ENCODE data around the gene ZDHHC5.
A peak's percentile ranks its signal among the peaks of the same experiment; 100 is the strongest.
"Not testable (repeated sequence)": the region's sequence is repeated elsewhere in the genome, so short reads cannot be mapped to it uniquely, and the experiment has no call there.

Gene ZDHHC5

DNA sequence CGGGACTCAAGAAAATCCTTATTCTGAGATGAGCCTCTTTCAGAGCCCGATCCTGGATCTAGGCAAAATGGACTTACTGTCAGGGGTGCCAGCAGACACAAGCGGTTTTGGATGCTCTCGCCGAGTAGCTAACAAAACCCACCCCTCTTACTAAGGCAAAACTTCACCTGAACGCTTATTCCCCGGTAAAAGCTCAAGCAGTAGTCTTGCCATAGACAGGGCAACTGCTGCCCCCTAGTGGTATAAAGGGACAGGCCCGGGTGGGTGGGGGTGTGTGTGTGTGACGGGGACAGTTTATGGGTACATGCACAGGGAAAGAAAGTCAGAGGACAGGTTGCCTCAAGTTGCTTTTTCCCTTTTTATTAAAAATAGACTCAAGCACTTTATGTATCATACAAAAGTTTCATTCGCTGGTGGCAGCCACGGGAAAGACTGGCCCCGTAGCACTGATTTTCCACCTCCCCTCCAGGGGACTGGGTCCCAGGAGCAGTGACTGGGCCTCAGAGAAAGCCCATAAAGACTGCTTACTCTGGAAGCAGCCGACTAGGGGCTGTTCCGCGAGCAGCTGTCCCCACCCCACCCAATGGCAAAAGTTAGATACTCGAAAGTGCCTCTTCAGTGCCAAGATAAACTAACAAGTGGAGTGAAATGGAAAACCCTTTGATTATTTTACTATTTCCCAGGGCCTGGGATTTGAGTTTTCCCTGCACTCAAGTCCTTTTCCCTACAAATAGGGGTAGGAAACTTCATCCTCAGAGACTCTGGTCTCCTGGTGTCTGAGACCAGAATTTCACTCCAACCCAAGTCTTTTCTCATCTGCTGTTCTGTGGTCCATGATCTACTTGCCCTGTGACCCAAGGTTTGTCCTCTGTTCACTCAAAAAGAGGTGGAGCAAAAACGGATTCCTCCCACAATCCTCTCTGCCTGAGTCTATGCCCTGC, 22.9 kb upstream of the ZDHHC5 start:
- DNase-seq (ENCODE audit: low spot score): peak; percentile 64

DNA sequence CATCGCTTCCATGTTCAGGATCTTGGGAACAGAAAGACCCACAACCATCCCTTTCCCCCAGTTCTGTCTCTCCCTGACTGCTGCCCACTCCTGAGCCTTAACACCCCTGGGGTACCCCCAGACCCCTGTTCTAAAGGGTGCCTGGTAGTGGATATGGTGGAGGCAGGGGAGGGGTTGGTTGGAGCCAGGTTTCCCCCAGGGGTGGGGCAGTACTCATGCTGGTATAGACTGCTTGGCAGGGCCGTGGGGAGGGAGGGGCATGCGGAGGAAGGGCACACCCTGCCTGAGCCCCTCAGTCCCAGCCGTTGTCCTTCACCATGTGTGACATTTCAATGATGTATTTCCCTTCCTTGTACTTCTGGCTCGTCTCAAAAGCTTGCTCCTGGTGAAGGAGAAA, 22.2 kb upstream of the ZDHHC5 start:
- no peak for DNase-seq (ENCODE audit: low spot score)

DNA sequence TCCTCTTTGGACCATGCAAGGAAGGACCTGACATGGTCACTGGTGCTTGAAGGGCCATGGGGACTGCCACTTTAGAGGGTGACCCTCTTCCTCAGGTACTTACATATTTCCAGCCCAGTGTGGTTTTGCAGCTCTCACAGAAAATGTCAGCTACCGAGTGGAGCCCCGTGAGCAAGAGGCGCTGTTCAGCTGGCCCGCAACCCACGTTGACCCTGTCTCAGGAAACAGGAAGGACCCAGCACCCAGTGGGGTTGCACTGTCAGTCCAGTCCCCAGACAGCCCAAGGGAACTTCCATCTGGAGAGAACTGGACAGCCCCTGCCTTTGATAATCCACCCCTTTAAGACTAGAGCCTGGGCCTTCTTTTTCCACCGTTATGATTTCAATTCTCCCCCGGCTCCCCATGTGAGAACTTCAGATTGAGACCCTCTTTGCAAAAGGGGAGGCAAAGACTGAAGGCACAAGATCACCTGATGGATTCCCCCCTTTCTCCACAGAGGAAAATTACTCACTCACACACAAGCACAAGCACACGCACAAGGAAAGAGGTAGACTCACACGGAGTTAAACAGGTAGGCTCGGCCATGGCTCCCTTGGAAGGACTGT, 21.6 kb upstream of the ZDHHC5 start:
- no peak for DNase-seq (ENCODE audit: low spot score)

DNA sequence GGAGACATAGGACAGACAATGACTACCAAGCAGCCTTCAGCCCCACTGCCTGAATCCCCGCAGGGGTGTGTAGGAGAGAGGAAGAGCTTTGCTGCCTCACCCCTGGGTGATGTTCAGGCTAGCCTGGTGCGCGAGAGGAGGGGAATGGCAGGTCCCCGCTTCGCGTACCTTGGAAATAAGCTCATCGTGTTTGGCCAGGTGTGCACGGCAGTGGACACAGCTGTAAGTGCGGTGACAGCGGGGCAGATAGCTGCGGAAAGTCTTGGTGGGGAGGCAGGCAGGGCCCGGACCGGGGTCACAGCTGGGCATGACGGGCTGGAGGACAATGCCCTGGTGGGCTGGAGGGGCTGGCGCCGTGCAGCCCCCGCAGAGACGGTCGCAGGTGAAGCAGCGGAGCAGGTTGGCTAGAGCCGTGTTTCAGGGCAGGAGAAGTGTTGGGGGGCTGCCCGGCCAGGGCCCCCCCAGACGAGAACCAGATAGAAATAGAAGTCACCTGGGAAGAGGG, 21.1 kb upstream of the ZDHHC5 start:
- no peak for DNase-seq (ENCODE audit: low spot score)

DNA sequence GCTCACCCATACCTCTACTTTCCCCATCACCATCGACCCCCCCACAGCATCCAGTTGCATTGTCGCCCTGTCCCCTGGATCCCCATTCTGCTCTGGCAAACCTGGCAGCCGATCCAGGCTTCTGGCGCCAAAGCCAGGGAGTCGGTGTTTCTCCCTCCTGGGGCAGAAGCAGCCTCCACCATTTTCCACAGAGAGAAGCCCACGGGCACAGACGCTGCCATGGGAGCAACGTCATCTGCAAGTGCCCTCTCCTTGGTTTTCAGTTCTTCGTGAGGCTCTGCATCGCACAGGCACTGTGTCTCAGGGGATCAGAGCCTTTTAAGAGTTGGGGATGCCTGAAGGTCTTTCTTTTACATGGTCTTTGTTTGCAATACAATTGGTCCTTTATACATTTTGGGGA, 20.5 kb upstream of the ZDHHC5 start:
- no peak for DNase-seq (ENCODE audit: low spot score)

DNA sequence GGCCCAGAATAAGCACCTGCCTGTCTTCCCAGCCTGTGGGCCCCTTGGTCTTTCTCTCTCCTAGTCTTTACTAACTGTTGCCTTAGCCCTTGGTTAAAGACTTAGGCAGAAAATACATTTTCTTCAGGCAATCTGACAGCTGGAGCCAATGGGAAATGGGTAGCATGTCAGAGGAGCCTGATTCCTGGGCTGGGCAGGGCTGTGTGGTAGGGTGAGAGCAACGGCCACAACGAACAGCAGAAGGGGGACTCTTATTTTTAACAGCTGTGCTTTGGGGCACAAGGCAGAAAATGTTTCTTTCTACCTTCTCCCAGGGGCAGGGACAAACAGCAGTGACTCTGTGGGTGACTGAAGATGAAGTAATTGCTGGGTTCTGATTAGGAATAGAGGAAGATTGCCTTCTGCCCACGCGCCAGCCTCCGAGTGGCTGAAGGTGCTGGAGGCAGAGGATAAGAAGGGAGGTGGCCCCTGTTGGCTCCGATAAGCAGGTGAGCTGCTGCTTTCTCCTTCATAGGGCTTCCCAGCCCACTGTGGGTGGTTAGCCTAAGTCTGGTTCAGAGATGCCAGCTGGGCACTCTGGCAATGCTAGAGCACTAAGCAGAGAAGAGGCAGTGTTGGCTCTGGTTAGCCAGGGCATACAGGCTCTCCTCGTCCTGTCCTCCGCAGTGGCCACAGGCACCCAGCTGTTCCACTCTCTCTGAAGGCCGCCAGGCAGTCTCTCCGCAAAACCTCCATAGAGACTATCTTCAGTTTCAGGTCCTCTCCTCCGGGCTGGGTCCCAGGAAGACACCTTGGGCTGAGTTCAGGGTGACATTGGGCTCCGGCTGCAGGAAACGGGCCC, 19.7 kb upstream of the ZDHHC5 start:
- DNase-seq (ENCODE audit: low spot score): no peak

DNA sequence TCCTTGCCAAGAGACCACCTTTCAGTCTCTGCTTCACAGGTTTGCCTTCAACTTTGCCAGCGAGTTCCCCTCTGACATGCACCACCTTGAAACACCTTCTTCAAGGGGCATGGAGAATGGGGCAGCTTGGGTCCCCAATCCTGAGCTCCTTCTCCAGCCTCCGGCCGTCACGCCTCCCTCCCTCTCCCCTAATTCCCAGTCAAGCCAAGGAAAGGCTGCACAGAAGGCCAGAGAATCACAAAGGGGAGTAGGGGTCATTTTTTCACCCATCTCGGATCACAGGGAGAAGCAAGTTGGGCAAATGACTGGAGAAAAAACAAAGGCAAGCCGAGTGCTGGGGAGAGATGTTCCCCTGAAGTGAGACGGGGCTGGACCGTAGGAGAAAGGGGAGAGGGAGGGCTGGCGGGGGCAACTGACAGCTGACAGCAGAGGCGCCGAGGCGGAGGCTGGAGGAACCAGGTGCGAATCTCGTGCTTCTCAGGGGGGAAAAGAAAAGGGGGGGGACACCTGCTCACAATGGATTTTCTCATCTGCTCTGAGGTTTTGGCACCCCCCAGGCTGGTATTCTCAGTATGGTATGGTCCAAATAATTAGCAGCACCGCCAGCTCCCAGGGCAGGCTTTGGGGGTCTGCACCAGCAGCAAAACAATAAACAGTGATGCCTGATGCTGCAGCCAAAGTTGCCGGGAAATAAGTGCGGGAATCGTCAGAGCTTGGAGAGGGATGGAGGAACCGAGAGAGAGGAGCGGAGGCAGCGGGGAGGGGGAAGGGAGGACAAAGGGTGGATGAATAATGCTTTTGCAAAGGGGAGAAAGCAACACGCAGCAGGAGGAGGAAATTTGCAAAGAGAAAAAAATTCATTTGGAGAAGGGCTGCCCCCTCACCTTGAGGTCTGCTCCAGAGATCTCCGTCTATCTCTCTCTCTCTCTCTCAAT, 18.8 kb upstream of the ZDHHC5 start:
- no peak for DNase-seq (ENCODE audit: low spot score)

DNA sequence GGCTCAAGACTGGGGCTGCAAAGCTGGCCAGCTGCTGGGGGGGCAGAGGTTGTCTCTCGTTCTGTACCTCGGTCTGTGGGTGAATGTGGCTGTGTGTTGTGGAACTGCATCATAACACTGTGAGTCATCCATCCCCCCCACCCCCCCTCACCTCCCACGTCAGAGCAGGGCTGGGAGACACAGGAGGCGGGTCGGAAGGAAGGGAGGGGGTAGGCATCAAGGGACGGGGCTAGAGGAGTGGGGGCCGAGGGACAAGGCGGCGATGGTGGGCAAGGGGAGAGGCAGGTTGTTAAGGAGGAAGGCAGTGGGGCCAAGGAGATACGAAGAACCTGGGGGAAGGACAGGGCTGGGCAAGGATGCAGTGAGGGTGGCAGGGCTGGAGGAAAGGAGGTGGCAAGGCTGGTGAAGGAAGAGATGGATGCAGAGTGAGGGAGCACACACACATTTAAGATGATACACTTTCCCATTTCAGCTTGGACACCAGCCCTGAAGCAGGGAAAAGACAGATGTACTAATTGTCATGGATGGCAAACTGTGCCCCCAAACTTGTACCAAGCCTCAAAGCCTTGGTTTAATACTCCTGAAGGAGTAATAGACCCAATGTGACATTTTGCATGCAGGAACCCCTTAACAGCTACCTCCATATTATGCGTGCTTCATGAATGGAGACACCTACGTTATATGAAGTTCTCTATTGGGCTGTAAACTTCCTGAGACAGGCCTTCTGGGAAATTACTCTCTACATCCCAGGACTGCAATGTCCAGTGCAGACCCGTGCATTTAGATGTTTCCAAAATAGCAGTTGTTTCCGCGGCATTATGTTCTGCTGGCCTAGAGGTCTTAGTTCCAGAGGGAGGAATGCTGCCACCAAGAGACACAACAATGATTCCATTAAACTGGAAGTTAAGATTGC, 17.8 kb upstream of the ZDHHC5 start, which contains the start of gene YPEL4:
YPEL4 (minus strand) TSS at position 87 of the 913 bp plus-strand sequence. CDS start 2,805 bp downstream, outside the sequence.
- DNase-seq (ENCODE audit: low spot score): peak; percentile 13

DNA sequence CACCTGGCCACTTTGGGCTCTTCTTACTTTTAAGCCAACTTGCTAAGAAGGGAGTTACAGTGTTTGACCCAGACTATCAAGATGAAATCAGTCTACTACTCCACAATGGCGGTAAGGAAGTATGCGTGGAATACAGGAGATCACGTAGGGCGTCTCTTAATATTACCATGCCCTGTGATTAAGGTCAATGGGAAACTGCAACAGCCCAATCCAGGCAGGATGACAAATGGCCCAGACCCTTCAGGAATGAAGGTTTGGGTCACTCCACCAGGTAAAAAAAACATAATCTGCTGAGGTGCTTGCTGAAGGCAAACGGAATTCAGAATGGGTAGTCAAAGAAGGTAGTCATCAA, 17.2 kb upstream of the ZDHHC5 start:
- DNase-seq (ENCODE audit: low spot score): no peak

DNA sequence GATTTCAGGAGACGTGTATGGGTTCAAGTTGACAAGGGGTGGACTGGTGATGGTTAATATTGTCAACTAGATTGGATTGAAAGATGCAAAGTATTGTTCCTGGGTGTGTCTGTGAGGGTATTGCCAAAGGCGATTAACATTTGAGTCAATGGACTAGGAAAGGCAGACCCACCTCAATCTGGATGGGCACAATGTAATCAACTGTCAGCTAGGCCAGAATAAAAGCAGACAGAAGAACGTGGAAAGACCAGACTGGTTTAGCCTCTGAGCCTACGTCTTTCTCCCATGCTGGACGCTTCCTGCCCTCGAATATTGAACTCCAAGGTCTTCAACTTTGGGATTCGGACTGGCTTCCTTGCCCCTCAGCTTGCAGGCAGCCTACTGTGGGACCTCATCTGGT, 16.5 kb upstream of the ZDHHC5 start:
- no peak for DNase-seq (ENCODE audit: low spot score)

DNA sequence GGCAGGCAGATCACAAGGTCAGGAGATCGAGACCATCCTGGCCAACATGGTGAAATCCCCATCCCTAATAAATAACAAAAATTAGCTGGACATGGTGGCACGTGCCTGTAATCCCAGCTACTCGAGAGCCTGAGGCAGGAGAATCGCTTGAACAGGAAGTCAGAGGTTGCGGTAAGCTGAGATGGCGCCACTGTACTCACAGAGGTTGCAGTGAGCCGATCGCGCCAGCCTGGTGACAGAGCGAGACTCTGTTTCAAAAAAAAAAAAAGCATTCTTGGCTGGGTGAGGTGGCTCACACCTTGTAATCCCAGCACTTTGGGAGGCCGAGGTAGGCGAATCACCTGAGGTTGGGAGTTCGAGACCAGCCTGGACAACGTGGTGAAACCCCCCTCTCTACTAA, 15.7 kb upstream of the ZDHHC5 start:
- DNase-seq (ENCODE audit: low spot score): not testable (repeated sequence)

DNA sequence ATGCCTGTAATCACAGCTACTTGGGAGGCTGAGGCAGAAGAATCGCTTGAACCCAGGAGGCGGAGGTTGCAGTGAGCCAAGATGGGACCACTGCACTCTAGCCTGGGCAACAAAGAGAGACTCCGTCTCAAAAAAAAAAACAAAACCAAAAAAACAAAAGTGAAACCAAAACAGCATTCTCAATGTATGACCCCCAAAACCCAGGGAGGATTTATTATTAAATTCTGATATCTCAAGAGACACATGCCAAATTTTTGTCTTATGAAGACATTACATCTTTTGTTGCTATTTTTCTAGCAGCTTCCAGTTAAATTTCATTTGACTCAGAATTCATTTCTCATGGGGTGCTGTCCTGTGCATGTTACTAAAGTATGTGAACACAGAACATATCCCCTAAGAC, 15.3 kb upstream of the ZDHHC5 start:
- no peak for DNase-seq (ENCODE audit: low spot score)

DNA sequence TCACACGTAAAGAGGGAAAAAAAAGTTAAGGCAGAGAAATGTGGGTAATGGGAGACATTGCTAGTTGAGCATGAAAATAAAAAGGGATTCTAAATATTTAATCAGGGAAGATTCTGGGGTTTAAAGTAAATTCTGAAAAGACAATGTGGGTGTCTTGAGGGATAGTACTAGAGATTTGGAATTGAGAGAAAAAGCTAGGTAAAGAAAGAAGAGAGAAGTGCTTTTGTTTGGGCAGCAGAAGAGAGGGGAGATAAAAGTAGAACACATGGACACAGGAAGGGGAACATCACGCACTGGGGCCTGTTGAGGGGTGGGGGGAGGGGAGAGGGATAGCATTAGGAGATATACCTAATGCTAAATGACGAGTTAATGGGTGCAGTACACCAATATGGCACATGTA, 14.8 kb upstream of the ZDHHC5 start:
- DNase-seq (ENCODE audit: low spot score): no peak

DNA sequence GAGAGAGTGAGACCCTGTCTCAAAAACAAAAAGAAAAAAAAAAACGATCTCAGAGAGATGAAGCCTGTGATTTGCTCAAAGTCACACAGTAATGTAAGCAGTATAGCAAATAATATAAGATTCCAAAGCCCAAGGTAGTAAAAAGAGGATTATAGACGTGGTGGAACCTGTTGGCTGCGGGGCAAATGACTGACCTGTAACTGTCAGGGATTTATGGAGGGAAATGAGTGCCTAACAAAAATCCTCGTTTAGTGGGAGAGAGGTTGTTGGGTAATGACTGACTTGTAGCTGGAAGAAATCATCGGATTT, 11.1 kb upstream of the ZDHHC5 start:
- DNase-seq (ENCODE audit: low spot score): no peak

DNA sequence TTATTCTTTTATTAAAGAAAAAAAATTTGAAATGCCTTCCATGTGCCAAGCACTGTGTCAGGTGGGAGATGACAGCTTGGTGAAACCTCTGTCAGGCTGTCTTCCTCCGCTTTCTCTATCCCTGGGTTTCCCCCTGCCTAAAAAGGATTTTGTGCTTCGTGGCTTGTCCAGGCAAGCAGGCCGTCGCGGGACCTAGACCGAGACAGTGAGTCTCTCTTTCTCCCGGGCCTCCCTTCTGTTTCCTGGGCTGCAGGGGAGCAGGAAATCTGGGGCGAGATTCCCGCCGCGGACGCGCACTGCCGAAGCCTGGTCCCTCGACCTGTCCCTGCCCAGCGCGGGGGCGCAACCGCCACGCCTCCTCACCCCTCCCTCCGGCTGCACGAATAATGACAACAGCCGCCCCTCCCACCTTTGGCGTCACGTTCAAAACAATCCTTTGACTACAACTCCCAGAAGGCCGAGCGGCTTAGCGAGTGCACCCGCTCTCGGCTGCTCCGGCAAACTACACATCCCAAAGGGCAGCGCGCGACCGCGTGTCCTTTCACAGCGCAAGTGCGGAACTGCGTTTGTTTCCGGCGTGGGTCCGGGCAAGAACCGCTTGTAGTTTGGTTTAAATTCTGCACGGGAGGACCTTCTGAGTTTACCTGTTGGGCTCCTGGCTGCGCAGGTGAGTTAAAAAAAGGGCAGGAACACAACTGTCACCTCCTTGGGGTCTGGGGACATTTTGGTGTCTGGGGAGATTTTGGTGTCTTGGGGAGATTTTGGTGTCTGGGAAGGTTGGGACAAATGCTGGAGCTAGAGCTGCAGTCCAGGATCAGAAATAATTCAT, 10.5 kb upstream of the ZDHHC5 start, which contains the start of gene CLP1:
CLP1 (plus strand) TSS at position 569 of the 829 bp plus-strand sequence. CDS start 1,715 bp downstream, outside the sequence.
- peak; percentile 97 for DNase-seq (ENCODE audit: low spot score)

DNA sequence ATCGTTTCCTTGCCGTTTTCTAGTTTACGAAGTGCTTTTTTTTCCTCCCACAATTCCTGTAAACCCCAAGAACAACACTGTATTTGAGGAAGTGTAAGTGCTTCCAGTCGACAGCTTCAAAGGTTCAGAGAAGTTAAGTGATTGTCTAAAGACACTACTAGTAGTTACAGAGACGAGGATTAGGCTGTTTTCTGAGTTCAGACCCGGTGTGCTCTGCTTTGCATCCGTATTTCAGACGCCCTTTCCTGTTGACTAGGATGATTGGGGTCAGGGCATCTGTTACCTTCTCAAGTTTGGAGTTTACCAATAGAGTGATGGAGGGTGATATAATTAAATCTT, 9.9 kb upstream of the ZDHHC5 start:
- DNase-seq (ENCODE audit: low spot score): no peak

DNA sequence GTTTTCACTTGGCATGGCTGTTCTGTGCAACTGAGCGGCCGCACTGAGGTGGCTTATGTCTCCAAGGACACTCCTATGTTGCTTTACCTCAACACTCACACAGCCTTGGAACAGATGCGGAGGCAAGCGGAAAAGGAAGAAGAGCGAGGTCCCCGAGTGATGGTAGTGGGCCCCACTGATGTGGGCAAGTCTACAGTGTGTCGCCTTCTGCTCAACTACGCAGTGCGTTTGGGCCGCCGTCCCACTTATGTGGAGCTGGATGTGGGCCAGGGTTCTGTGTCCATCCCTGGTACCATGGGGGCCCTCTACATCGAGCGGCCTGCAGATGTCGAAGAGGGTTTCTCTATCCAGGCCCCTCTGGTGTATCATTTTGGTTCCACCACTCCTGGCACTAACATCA, 8.2 kb upstream of the ZDHHC5 start:
- no peak for DNase-seq (ENCODE audit: low spot score)

DNA sequence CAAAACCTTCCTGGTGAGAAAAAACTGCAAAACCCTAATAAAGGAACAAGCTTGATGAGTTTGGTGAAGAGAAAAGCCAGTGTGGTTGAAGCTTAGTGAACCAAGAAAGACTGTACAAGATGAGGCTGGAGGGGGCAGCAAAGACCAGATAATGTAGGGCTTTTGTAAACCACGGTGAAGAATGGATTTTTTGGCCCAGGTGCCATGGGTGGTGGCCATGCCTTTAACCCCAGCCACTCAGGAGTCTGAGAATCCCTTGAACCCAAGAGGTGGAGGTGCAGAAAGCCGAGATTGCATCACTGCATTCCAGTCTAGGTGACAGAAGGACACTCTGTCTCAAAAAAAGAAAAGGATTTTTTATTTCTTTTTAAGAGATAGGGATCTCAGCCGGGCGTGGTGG, 5.0 kb upstream of the ZDHHC5 start:
- DNase-seq (ENCODE audit: low spot score): no peak

DNA sequence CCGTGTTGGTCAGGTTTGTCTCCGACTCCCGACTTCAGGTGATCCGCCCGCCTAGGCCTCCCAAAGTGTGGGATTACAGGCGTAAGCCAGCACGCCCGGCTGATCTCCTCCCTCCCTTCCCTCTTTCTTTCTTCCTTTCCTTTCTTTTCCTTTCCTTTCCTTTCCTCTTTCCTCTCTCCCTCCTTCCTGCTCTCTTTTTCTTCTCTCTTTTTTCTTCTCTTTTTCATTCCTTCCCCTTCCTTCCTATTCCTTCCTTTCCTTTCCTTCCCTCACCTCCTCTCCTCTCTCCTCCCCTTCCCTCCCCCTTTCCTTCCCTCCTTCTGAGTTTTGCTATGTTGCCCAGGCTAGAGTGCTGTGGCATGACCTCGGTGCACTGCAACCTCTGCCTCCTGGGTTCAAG, 3.9 kb upstream of the ZDHHC5 start:
- DNase-seq (ENCODE audit: low spot score): no peak

All from LoVo (cell line).